Measurements from ENCODE around the gene TTLL9.
"Not testable (repeated sequence)": the region's sequence is repeated elsewhere in the genome, so short reads cannot be mapped to it uniquely, and the experiment has no call there.

TTLL9 gene

GRCh38 chr20:31869942-31870725, at the start of gene TTLL9, which contains the start of gene DUSP15:
TTLL9 (plus strand) TSS chr20:31870634; CDS start chr20:31871127, 493 bp downstream.
DUSP15 (minus strand) TSS chr20:31870527; CDS start chr20:31870337, 190 bp downstream.
- DNase-seq, result no peak

- no peak for DNase-seq
These were observed 49.0 kb upstream of the TTLL9 start for GRCh38 chr20:31821427-31821826.

GRCh38 chr20:31822421-31823330, 47.8 kb upstream of the TTLL9 start:
- DNase-seq, result peak; percentile 93

GRCh38 chr20:31823360-31824124, 46.9 kb upstream of the TTLL9 start:
- peak; percentile 55 for DNase-seq

- no peak for DNase-seq
These were observed 46.3 kb upstream of the TTLL9 start for GRCh38 chr20:31824125-31824485.

- no peak for DNase-seq
These were observed 45.7 kb upstream of the TTLL9 start for GRCh38 chr20:31824554-31825313.

- no peak for DNase-seq
These were observed 44.4 kb upstream of the TTLL9 start for GRCh38 chr20:31826074-31826473.

- DNase-seq, result no peak
These were observed 43.4 kb upstream of the TTLL9 start for GRCh38 chr20:31827059-31827458.

GRCh38 chr20:31828016-31828415, 42.4 kb upstream of the TTLL9 start:
- not testable (repeated sequence) for DNase-seq

GRCh38 chr20:31829731-31830130, 40.7 kb upstream of the TTLL9 start:
- DNase-seq, result no peak

GRCh38 chr20:31830406-31830981, 39.9 kb upstream of the TTLL9 start:
- no peak for DNase-seq

GRCh38 chr20:31831211-31831610, 39.2 kb upstream of the TTLL9 start:
- DNase-seq, result no peak

GRCh38 chr20:31831771-31832306, 38.6 kb upstream of the TTLL9 start:
- DNase-seq, result no peak

GRCh38 chr20:31833130-31833930, 37.1 kb upstream of the TTLL9 start:
- DNase-seq, result no peak

GRCh38 chr20:31833931-31834521, 36.4 kb upstream of the TTLL9 start:
- DNase-seq, result no peak

- DNase-seq, result no peak
These were observed 34.9 kb upstream of the TTLL9 start for GRCh38 chr20:31835554-31835953.

- DNase-seq, result peak; percentile 91
These were observed 34.2 kb upstream of the TTLL9 start for GRCh38 chr20:31835977-31836852.

- DNase-seq, result no peak
These were observed 33.4 kb upstream of the TTLL9 start for GRCh38 chr20:31836853-31837608.
